Measurements from ENCODE around the gene C2CD4C. TPM values are rescaled to one million over a fixed set of nuclear protein-coding genes. Genes with fewer than 3 reads are reported as not detected.
A peak's percentile ranks its signal among the peaks of the same experiment; 100 is the strongest.
"Not testable (repeated sequence)": the region's sequence is repeated elsewhere in the genome, so short reads cannot be mapped to it uniquely, and the experiment has no call there.

C2CD4C gene, protein sequence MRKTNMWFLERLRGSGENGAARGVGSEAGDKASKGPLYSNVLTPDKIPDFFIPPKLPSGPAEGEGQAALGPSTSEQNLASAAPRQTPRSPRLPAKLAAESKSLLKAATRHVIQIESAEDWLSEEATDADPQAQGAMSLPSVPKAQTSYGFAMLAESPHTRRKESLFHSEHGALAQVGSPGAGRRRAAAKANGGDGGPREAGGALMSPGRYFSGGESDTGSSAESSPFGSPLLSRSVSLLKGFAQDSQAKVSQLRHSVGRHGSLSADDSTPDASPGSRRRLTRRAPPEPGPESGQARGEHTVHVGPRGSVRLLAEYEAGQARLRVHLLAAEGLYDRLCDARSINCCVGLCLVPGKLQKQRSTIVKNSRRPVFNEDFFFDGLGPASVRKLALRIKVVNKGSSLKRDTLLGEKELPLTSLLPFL
- polyA plus RNA-seq (ENCODE audit: insufficient read length), result 1.3 TPM

DNA sequence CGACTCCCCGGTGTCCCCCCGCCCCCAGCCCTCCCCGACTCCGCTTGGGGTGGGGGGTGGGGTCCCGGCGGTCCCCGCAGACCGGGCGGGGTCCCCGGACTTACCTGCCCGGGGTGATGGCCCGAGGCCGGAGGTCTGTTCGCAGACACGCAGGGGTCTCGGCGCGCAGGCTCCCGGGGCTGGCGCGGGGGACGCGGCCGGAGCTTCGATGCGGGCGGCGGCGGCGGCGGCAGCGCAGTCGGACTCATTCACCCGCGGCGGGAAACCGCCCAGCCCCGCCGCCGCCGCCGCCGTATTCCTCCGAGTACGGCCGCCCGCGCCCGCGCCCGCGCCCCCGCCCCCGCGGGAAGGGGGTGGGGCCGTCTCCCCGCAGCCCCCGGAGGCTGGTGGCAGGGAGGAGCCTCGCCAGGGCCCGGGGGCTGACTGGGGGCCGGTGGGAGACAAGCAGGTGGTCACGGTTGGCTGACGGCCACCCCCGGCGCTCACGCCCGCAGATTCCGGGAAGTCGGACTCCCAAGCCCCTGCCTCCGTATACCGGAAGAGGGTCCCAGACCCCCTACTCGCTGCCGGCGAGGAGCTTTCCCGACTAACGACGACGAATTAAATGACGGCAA, at the start of gene C2CD4C:
C2CD4C (minus strand) TSS at position 246 of the 614 bp plus-strand sequence. CDS start 786 bp downstream, outside the sequence.
- no peak for DNase-seq

DNA sequence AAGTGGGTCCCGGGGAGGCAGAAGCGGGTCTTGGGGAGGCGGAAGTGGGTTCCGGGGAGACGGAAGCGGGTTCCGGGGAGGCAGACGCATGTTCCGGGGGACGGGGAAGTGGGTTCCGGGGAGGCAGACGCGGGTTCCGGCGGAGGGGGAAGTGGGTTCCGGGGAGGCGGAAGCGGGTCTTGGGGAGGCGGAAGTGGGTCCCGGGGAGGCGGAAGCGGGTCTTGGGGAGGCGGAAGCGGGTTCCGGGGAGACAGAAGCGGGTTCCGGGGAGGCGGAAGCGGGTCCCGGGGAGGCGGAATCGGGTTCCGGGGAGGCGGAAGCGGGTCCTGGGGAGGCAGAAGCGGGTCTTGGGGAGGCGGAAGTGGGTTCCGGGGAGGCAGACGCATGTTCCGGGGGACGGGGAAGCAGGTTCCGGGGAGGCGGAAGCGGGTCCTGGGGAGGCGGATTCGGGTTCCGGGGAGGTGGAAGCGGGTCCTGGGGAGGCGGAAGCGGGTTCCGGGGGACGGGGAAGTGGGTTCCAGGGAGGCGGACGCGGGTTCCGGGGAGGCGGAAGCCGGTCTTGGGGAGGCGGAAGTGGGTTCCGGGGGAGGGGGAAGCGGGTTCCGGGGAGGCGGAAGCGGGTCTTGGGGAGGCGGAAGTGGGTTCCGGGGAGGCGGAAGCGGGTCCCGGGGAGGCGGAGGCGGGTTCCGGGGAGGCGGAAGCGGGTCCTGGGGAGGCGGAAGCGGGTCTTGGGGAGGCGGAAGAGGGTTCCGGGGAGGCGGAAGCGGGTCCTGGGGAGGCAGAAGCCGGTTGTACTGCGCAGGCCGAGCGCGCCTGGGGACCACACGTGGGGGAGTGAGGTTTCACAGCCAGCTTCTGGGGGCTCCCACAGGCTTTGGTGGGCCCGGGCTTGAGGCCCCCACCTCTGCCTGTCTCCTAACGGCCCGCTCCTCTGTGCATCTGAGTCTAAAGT, 49.4 kb upstream of the C2CD4C start:
- no peak for DNase-seq

DNA sequence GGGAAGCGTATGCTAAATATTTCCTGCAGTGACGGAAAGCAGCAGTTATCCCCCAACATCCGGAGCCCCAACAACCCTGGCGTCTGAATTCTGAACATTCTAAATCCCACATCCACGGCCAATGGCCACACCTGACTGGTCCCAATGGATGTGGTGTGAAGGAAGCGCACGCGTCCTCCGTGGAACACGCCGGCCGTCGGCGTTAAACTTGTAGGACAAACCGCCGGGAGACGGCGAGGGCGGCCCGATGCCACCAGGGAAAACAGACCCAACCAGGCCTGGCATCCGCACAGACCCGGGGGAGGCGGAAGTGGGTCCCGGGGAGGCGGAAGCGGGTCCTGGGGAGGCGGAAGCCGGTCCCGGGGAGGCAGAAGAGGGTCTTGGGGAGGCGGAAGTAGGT, 48.7 kb upstream of the C2CD4C start:
- DNase-seq, result no peak

DNA sequence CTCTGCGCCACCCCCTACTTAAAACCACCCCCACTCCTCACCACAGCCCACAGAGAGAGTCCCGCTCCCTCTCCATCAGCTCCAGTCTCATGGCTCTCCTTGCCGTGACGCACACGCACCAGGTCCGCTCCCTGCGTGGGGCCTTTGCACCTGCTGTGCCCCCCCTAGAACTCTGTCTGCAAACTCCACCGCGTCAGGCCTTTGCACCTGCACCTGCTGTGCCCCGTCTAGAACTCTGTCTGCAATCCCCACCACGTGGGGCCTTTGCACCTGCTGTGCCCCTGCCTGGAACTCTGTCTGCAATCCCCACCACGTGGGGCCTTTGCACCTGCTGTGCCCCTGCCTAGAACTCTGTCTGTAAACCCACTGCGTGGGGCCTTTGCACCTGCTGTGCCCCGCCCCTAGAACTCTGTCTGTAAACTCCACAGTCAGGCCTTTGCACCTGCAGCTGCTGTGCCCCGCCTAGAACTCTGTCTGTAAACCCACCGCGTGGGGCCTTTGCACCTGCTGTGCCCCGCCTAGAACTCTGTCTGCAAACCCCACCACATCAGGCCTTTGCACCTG, 47.7 kb upstream of the C2CD4C start:
- DNase-seq, result no peak

DNA sequence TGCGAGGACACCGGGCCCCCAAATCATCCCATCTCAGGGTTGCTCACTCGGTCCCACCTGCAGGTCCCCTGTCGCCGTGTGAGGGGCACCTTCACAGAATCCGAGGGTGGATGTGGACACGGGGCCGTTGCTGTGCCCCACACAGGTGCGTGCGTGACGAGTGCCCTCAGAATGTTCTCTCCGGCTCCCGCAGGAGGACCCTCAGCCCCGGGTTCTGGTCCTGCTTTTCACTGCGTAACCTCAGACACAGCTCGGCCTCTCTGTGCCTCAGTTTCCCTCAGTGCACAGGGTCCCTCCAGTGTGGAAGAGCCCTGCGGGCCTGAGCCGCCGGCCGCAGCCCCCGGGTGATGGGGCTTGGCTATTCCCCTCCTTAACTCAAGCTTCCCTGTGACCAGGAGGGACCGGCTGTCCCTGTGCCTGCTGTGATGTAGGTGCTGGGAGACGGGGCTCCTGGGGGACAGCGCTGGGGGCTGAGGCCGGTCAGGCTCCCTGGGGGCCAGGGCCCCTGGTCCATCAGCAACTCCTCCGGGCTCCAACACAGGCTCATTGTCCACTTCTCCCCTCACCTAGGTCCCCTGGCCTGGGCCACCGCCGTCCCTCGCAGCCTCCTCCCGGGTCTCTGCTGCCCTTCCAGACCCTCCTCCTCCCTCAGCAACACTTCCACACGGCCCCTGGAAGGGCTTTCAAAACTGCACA, 47.1 kb upstream of the C2CD4C start:
- DNase-seq, result no peak

DNA sequence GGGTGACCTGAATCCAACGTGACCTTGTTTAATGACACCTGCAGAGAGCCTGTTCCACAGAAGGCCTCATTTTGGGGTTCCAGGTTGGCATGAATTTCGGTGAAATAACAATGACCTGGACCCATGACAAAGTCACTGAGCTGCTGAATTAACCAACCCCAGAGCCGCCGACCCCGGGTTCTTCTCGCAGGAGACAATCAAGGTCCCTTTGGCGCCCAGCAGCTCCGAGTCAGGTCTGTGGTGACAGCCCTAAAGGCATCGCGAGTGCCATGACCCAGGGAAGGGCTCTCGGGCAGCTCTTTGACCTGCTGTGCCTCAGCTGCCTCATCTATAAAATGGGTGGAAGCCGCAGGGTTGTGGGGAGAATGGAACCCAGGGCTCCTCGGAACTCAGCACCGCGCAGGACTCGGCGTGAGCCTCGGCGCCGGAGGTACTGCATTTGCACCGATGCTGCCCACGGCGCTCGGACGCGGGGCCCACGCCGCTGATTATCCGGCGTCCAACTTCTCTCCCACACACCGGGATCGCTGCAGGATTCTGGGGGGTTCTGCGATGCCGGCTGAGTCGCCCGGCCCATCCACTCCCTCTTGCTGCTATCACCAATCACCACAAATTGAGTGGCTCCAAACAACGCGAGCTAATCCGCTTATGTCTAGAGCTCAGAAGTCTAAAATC, 46.2 kb upstream of the C2CD4C start:
- no peak for DNase-seq

DNA sequence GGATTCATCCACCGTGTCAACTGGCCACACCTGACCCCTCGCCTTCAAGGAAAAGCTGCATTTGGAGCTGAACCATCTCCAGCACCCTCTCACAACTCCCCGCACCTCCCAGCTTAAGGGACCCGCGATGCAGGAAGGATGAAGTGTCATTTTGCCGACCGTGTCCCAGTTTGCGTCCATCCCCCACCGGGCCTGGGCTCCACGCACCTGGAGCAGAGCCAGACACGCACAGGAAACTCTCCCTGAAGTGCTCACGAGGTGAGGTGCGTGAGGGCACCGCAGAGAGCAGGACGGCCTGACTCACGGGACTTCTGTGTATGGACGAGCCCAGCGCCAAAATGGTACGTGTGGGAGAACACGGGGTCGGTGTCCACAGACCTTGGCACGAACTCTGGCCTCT, 44.7 kb upstream of the C2CD4C start:
- DNase-seq, result no peak

DNA sequence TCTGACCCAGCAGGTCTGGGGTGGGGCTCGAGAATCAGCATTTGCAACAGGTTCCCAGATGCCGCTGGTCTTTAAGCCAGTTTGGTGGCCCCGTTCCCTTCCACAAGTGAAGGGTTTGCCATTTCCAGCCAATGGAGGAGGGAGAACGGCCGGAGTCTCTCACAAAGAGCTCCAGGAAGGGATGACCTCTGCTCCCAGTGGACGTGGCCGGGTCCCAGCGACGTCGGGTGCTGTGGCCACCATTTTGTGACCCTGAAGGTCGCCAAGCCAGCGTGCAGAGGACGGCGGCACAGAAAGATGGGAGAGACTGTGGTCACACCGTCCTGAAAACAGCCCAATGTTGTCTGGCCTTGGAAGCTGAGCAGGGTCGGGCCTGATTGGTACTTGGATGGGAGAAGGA, 43.9 kb upstream of the C2CD4C start:
- no peak for DNase-seq

DNA sequence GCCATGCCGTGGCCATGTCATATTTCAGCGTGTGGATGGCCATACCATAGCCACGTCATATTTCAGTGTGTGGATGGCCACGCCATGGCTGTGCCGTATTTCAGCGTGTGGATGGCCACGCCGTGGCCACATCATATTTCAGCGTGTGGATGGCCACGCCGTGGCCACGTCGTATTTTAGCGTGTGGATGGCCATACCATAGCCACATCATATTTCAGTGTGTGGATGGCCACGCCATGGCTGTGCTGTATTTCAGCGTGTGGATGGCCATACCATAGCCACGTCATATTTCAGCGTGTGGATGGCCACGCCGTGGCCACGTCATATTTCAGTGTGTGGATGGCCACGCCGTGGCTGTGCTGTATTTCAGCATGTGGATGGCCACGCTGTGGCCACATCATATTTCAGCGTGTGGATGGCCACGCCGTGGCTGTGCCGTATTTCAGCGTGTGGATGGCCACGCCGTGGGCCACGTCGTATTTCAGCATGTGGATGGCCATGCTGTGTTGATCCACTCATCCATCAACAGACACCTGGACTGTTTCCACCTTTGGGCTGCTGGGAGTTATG, 42.0 kb upstream of the C2CD4C start:
- DNase-seq, result not testable (repeated sequence)

DNA sequence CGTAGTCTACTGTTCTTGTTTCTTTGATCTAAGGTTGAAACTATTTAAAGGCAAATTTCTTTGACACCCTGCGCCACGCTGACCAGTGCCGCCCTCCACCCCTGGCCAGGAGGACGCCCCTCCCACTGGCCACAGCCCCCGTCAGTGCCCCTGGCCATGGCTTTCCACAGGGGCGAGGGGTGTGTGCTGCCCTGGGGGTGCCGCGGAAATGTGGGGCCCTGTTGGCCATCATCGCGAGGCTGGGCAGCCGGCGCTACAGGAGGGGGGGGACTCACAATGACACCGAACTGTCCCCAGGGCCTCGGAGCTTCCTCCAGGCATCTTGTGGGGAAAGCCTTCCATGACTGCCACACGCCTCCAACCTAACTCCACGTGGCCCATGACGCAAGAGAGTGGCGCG, 41.0 kb upstream of the C2CD4C start:
- no peak for DNase-seq

DNA sequence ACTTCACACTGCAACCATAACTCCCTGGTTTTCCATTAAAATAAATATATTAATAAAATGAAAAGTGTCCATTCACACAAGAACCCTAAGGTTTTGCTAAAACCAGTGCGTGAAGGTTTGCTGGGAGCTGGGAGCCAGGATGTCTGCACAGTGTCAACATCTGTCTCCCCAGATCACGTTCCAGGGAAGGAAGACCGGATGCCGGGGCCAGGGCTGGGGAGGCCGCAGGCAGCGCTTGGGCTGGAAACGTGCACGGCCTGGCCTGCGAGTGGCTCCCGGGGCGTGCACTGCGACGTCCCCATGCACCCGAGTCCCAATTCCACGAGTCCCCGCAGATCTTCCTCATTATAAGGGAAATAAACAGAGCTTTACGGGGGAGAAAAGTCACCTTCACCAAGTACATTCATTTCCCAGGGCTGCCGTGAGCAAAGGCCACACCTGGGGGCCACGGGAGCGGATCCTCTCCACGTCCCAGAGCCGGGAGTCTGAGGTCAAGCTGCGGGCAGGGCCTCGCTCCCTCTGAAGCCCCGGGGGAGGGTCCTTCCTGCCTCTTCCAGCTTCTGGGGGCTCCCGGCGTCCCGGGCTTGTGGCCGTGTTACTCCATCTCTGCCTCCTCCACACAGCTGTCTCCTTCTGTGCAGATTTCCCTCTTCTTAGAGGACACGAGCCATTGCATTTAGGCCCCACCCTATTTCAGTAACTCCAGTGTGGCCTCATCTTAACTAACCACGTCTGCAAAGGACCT, 39.0 kb upstream of the C2CD4C start:
- peak; percentile 63 for DNase-seq

DNA sequence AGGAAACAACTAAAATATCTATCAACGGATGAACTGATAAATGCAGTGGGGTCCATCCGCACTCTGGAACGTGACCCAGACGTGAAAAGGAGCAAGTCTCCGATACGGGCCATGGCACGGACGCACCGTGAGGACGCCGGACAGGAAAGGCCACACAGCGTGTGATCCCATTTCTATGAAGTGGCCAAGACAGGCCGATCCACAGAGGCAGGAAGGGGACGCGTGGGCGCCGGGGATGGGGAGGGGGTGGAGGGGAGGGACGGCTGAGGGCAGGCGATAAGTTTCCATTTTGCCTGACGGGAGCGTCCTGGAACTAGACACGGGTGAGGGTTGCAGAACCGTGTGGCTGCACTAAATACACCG, 38.1 kb upstream of the C2CD4C start:
- no peak for DNase-seq

DNA sequence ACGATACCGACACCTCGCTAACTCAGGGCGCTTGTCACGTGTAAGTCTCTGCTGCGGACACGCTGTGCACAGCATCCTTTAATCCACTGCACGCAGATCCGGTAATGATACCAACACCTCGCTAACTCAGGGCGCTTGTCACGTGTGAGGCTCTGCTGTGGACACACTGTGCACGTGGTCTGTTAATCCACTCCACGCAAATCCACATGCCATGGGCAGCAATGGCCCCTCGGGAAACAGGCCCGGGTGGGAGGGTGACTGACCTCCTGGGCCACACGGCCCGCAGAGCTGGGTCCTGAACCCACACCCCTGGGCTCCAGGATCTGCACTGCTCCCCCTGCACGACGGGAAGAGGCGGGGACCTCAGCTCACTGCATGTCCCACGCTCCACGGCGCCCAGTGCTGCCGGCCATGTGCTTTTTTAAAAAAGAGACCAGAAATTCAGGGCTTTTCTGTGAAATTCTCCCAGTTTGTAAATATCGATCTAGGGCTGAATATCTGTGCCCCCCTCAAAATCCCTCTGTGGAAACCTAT, 35.8 kb upstream of the C2CD4C start:
- no peak for DNase-seq

DNA sequence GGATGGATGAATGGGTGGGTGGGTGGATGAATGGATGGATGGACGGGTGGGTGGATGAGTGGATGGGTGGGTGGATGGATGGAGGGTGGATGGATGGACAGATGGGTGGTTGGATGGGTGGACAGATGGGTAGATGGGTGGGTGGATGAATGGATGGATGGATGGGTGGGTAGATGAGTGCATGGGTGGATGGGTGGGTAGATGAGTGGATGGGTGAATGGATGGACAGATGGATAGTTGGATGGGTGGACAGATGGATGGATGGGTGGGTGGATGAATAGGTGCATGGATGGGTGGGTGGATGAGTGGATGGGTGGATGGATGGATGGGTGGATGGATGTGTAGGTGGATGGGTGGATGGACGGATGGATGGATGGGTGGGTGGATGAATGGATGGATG, 34.1 kb upstream of the C2CD4C start:
- no peak for DNase-seq

DNA sequence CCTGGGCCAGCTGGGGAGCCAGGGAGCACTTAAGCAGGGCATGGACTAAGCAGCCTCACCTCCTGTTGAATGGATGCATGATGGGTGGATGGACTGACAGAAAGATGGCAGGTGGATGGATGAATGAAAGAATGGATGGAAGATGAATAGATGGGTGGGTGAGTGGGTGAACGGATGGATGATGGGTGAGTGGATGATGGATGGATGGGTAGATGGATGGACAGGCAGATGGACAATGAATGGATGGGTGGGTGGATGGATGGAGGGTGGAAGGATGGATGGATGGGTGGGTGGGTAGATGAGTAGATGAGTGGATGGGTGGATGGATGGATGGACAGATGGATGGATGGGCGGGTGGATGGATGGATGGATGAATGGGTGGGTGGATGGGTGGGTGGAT, 33.1 kb upstream of the C2CD4C start:
- no peak for DNase-seq

DNA sequence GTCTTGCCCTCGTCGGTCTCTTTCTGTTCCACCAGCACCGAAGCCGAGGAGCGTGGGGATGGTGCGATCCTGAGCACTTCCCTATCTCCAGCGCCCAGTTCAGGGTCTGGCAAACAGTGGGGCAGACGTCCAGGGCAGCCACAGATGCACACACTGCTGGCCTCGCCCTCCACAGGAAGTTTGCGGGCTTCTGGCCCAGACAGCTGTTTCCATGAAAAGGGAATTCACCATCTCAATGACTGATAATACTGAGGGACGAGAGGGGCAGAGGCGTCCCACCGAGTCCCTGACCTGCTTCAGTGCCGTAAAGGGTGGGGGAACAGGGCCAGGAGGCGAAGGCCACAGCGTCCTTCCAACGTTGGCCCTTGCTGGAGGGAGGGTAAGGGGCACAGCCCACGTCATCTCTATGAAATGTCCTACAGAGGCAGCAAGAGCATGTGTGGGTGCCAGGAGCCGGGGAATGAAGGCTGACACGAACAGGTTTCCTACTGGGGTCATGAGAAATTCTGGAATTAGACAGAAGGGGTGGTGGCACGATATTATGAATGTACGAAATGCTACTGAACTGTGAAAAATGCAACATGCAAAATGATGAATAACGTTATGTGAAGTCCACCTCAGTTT, 32.4 kb upstream of the C2CD4C start:
- no peak for DNase-seq

DNA sequence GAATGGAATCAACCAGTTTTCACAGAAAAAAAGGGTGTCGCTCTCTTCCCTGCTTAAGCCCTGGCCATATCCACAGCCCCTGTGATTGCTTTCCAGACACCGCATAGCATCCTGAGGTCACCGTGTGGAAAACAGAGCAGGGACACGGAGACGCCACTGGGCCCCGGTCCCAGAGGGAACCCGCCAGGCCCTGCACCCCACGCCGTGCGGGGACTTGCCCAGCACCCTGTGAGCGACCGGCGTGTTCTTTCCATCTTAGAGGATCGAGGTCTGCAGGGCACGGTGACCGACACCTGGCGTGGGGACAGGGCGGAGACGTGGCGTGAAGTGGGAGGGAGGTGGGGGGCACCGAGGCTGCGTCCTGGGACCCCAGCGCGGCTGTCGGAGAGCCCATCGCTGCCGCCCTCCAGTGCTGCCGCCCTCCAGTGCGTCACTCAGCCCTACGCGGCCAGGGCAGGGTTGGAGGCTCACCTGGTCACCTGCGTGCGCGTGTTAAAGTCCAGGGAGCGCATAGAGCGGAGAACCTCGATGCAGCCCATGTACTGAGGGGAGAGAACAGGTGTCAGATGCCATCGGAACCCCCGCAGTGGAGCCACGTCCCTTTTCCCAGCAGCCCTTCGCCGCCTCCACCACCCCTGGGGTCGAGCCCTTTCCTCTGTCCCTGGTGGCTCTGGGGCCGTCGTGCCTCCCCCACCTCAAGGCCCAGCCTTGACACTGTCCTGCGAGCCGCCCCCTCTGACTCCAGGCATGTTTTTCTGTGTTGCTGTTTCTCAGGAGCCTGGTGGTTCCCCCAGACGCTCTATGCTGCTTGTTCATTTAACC, 31.7 kb upstream of the C2CD4C start:
- no peak for DNase-seq

DNA sequence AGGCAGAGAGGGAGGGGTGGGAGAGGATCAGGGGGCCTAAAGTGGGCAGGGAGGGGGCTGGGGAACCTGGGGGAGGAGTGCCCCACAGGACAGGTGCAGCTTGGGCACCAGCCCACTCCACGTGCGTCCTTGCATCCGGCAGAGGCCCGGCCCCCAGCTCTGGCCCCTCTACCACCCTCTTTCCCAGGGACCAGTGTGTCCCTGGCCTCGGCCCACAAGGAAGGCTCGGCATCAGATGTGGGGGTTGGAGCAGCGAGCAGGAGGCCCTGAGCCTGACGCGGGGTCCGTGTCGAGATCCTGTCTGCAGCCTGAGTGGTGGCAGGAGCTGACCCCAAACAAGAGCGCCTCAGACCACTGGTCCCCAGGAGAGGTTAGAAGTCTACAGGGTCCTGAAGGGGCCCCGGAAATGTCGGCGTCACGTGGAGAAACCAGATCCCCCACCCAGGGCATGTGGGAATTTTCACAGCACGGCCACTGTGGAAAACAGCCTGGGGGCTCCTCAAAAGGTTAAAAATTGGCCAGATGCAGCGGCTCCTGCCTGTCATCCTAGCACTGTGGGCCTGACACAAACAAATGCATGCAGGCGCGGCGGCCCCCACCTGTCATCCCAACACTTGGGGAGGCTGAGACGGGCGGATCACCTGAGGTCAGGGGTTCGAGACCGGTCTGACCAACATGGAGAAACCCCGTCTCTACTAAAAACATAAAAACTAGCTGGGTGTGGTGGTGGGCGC, 30.4 kb upstream of the C2CD4C start:
- DNase-seq, result no peak
